ENCODE results near the gene GNAI2.

The GNAI2 gene

GRCh38 chr3:50189989-50190388 lies 46.0 kb upstream of the GNAI2 start:
- TF ChIP-seq ZFP3 (CRISPR knock-in tag; IDR thresholded peaks at IDR 0.05) (no peak), POU6F1 (CRISPR knock-in tag; IDR thresholded peaks at IDR 0.05; ENCODE audit: borderline replicate concordance, low read depth) (no peak), SNAI2 (CRISPR knock-in tag; IDR thresholded peaks at IDR 0.05) (no peak), BACH2 (CRISPR knock-in tag; IDR thresholded peaks at IDR 0.05; ENCODE audit: borderline replicate concordance) (no peak), CREB5 (CRISPR knock-in tag; IDR thresholded peaks at IDR 0.05; ENCODE audit: low read depth) (no peak), ZC3H10 (CRISPR knock-in tag; IDR thresholded peaks at IDR 0.05) (no peak), TCF4 (CRISPR knock-in tag; IDR thresholded peaks at IDR 0.05; ENCODE audit: borderline replicate concordance) (no peak), ISL1 (CRISPR knock-in tag; IDR thresholded peaks at IDR 0.05) (no peak), PATZ1 (CRISPR knock-in tag; IDR thresholded peaks at IDR 0.05; ENCODE audit: borderline replicate concordance) (no peak), GLIS3 (CRISPR knock-in tag; IDR thresholded peaks at IDR 0.05) (no peak), ZNF8 (CRISPR knock-in tag; IDR thresholded peaks at IDR 0.05) (no peak), TOX (CRISPR knock-in tag; IDR thresholded peaks at IDR 0.05; ENCODE audit: borderline replicate concordance) (no peak)
- ATAC-seq: no peak

GRCh38 chr3:50190936-50191660 lies 44.9 kb upstream of the GNAI2 start, which contains the start of gene GNAT1:
TSS of gene GNAT1 (plus strand) at chr3:50191610. CDS start at chr3:50191726, 116 bp downstream.
- ATAC-seq: no peak

More at GRCh38 chr3:50190936-50191660, 44.9 kb upstream of the GNAI2 start, which contains the start of gene GNAT1:
- TF ChIP-seq BACH2 (CRISPR knock-in tag; IDR thresholded peaks at IDR 0.05; ENCODE audit: borderline replicate concordance): no peak
- no peak for TF ChIP-seq PATZ1 (CRISPR knock-in tag; IDR thresholded peaks at IDR 0.05; ENCODE audit: borderline replicate concordance)
- TF ChIP-seq TSHZ2 (CRISPR knock-in tag; IDR thresholded peaks at IDR 0.05): no peak
- no peak for TF ChIP-seq ARNTL (CRISPR knock-in tag; IDR thresholded peaks at IDR 0.05; ENCODE audit: borderline replicate concordance, low read depth)
- TF ChIP-seq RARB (CRISPR knock-in tag; IDR thresholded peaks at IDR 0.05): no peak
- no peak for TF ChIP-seq PPARA (CRISPR knock-in tag; IDR thresholded peaks at IDR 0.05; ENCODE audit: borderline replicate concordance)
- no peak for TF ChIP-seq OSR1 (CRISPR knock-in tag; IDR thresholded peaks at IDR 0.05)
- no peak for TF ChIP-seq SNAI2 (CRISPR knock-in tag; IDR thresholded peaks at IDR 0.05)
- TF ChIP-seq ZFP30 (CRISPR knock-in tag; IDR thresholded peaks at IDR 0.05): no peak
- TF ChIP-seq CSDC2 (CRISPR knock-in tag; IDR thresholded peaks at IDR 0.05): no peak
- no peak for TF ChIP-seq ZNF565 (CRISPR knock-in tag; conservative IDR thresholded peaks at IDR 0.05; ENCODE audit: low read depth)
- TF ChIP-seq POU6F1 (CRISPR knock-in tag; IDR thresholded peaks at IDR 0.05; ENCODE audit: borderline replicate concordance, low read depth): no peak
- TF ChIP-seq ZC3H10 (CRISPR knock-in tag; IDR thresholded peaks at IDR 0.05): no peak
- no peak for TF ChIP-seq CREB5 (CRISPR knock-in tag; IDR thresholded peaks at IDR 0.05; ENCODE audit: low read depth)
- no peak for TF ChIP-seq TOX (CRISPR knock-in tag; IDR thresholded peaks at IDR 0.05; ENCODE audit: borderline replicate concordance)

Measured in SK-N-SH treated with all-trans-retinoic acid at 6 μM for 48 hours (cell line).